ENCODE data around the gene IPO9.
A peak's percentile ranks its signal among the peaks of the same experiment; 100 is the strongest.

The IPO9 gene

DNA sequence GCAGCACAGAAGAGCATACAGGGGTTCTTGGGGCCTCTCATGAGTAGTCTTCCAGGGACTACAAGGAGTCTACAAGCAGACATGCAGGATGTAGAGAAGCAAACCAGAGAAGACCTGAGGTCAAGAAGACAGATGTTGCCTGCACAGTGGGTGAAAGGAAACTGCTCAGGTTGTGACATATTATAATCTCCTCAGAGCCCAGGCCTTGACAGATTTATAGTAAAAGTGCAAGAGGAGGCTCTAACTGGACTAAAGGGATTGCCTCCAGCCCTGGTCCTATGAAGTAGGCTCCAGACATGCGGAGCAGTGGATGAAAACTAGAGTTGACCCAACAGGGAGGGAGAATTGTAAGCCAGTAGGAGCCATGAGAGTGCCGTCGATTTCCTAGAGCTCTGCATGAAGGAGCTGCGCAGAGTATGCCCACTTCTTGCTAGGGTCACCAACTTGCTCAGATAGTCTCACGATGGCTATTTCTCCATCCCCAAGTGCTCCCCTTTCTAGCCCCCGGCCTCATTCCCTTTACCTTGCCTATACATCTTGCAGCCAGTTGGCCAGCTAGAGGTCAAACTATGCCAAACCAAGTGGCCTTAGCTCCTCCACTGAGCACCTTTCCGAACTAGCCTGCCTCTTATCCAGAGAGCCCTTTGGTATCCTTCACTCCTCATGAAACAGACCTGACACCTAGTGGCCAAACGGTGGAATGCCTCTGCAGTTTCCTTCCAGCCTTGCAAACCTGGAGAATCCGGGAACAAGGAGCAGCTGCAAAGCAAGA is 36.2 kb upstream of the IPO9 start:
- H3K4me3 Mint-ChIP-seq, result no peak overlapping the region
- H3K27ac Mint-ChIP-seq, result no peak overlapping the region

DNA sequence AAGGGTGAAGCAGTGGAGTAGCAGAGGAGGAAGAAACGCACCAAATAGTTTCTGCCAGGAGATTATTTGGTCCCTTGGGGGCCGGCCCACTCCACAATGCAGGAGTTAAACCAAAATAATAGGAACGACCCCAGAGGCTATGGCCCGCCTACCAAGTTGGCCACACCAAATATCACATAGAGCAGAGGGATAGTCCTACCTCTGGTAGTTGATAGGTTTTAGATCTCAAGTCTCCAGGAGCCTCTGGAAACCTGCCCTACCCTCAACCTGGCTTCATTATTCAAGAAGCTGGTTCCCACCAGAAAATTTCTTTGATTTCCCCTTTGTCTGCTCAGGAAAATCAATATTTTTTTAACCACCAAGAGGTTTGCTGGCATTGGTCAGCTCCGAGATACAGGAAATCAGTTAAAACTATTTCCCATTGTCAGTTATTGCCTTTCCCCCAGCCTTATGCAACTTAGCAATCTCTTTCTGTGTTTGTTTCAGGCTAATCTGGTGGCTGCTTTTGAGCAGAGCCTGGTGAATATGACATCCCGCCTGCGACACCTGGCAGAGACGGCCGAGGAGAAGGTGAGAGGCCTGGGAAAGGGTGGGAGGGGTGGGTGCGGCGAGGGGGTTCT is 35.5 kb upstream of the IPO9 start:
- Mint-ChIP-seq H3K27me3 (ENCODE audit: low read depth) (peaks cover 5% of the 10 kb centered on the region), H3K4me3 (no peak overlapping the region), H3K4me1 (ENCODE audit: low read depth) (peaks cover 6% of the 10 kb centered on the region), H3K36me3 (ENCODE audit: low read depth) (no peaks in the 10 kb centered on the region), H3K9me3 (no peaks in the 10 kb centered on the region), H3K27ac (no peak overlapping the region)
- DNase-seq (ENCODE audit: low spot score), result no peak

More for the DNA sequence above, 36.2 kb upstream of the IPO9 start:
- Mint-ChIP-seq H3K4me1 (ENCODE audit: low read depth) (peaks cover 6% of the 10 kb centered on the region), H3K27me3 (ENCODE audit: low read depth) (peaks cover 3% of the 10 kb centered on the region), H3K9me3 (no peaks in the 10 kb centered on the region), H3K36me3 (ENCODE audit: low read depth) (no peaks in the 10 kb centered on the region)
- DNase-seq (ENCODE audit: low spot score), result peak; percentile 17

DNA sequence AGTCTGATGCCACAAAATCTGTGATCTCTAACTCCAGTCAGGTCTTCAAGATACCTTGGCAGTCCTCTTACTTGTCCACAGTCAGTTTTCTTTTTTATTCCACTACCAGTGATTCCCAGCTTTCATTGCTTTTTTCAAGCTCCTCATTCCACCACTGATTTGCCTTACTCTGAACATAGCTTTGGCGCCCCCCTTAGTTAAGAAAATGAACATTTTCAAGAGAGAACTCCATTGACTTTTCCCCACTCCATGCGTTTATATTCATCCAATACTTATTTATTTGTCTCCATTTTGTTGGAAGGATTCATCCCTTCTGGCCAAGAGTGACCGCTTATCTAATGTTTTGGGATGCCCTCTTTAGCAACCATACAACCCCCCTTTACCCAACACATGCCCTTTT is 33.9 kb upstream of the IPO9 start:
- peaks cover 5% of the 10 kb centered on the region for H3K27me3 Mint-ChIP-seq (ENCODE audit: low read depth)
- no peaks in the 10 kb centered on the region for H3K9me3 Mint-ChIP-seq
- no peaks in the 10 kb centered on the region for H3K36me3 Mint-ChIP-seq (ENCODE audit: low read depth)
- DNase-seq (ENCODE audit: low spot score), result no peak
- peaks cover 6% of the 10 kb centered on the region for H3K4me1 Mint-ChIP-seq (ENCODE audit: low read depth)
- H3K4me3 Mint-ChIP-seq, result no peak overlapping the region
- H3K27ac Mint-ChIP-seq, result no peak overlapping the region

DNA sequence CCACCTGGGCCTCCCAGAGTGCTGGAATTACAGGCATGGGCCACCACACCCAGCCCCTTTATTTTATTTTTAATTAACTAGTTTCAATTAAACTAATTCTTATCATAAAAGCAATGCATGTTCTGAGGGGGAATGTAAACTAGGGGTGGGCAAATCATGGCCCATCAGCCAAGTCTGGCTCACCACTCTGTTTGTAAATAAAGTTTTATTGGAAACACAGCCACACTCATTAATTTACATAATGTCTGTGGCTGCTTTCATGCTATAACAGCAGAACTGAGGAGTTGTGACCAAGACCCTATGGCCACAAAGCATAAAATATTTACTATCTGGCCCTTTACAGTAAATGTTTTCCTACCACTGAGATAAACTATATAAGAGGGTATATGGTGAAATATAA is 28.7 kb upstream of the IPO9 start:
- Mint-ChIP-seq H3K27me3 (ENCODE audit: low read depth) (peaks cover 5% of the 10 kb centered on the region), H3K27ac (no peak overlapping the region), H3K9me3 (no peaks in the 10 kb centered on the region), H3K4me1 (ENCODE audit: low read depth) (no peaks in the 10 kb centered on the region), H3K4me3 (no peak overlapping the region), H3K36me3 (ENCODE audit: low read depth) (no peaks in the 10 kb centered on the region)
- DNase-seq (ENCODE audit: low spot score), result no peak

DNA sequence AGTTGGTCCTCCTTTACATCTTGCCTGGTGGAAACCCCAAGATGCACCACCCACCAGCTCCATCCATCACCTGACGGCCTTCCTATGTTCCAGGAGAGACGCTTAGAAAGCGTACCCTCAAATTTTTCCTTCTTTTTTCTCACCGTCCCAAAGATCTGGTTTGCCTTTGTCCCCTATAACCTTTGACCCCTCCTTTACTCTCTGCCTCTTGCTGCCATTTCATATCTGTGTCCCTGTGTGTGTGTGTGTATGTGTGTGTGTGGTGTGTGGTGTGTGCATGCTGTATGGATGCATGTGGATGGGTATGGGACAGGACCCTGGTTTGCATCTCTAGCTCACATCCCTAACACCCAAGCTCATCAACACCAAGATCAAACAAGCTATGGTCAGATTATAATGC is 22.2 kb upstream of the IPO9 start:
- H3K4me3 Mint-ChIP-seq, result no peak overlapping the region
- no peak for DNase-seq (ENCODE audit: low spot score)
- H3K27me3 Mint-ChIP-seq (ENCODE audit: low read depth), result no peaks in the 10 kb centered on the region
- H3K36me3 Mint-ChIP-seq (ENCODE audit: low read depth), result no peaks in the 10 kb centered on the region
- no peaks in the 10 kb centered on the region for H3K4me1 Mint-ChIP-seq (ENCODE audit: low read depth)
- H3K9me3 Mint-ChIP-seq, result no peaks in the 10 kb centered on the region
- no peak overlapping the region for H3K27ac Mint-ChIP-seq

DNA sequence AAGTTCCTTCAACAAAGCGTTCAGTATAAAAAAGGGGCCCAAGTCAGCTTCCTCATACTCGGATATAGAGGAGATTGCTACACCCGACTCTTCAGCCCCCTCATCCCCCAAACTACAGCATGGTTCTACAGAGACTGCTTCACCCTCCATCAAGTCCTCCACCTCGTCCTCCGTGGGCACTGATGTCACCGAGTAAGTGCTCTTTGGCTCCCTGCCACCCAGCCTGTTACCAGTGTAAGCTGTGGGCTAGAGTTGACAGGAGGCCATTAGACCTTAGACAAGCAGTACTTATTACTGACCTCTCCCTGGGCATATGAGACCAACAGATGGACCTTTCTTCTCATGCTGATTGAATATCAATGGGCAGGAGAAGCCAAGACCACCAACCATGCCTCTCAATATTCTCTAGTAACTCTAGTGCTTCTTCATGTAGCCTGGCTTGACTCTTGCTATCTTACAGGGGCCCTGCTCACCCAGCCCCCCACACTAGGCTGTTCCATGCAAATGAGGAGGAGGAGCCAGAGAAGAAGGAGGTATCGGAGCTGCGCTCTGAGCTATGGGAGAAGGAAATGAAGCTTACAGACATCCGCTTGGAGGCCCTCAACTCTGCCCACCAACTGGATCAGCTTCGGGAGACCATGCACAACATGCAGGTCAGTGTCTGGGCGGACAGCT is 20.9 kb upstream of the IPO9 start:
- no peaks in the 10 kb centered on the region for H3K9me3 Mint-ChIP-seq
- no peak overlapping the region for H3K27ac Mint-ChIP-seq
- no peak overlapping the region for H3K4me3 Mint-ChIP-seq
- no peaks in the 10 kb centered on the region for H3K27me3 Mint-ChIP-seq (ENCODE audit: low read depth)
- no peaks in the 10 kb centered on the region for H3K36me3 Mint-ChIP-seq (ENCODE audit: low read depth)
- DNase-seq (ENCODE audit: low spot score), result no peak
- H3K4me1 Mint-ChIP-seq (ENCODE audit: low read depth), result no peaks in the 10 kb centered on the region

DNA sequence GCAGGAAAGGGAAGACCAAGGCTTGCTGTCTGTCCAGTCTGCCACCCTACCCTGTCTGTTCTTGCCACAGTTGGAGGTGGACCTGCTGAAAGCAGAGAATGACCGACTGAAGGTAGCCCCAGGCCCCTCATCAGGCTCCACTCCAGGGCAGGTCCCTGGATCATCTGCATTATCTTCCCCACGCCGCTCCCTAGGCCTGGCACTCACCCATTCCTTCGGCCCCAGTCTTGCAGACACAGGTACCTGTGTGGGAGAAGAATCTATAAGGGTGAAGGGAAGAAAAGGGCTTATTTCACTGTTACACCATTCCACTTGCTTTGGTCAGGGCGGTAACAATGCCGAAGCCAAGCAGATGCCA is 20.3 kb upstream of the IPO9 start:
- Mint-ChIP-seq H3K27me3 (ENCODE audit: low read depth) (no peaks in the 10 kb centered on the region), H3K4me3 (no peak overlapping the region), H3K36me3 (ENCODE audit: low read depth) (no peaks in the 10 kb centered on the region), H3K27ac (no peak overlapping the region), H3K4me1 (ENCODE audit: low read depth) (no peaks in the 10 kb centered on the region), H3K9me3 (no peaks in the 10 kb centered on the region)
- DNase-seq (ENCODE audit: low spot score), result no peak

DNA sequence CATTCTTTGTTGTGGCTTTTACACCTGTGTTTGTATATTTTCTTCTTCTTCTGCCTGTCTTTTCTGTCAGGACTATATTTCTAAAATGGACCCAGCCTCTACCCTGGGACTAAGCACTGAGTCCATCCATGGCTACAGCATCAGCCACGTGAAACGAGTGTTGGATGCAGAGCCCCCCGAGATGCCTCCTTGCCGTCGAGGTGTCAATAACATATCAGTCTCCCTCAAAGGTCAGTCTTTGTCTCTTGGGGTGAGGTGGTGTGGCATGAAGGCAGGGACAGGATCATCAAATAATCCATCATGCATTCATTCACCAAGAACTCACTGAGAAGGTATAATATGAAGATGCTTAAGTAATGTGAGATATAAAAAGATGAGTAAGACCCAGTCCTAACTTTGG is 19.1 kb upstream of the IPO9 start:
- Mint-ChIP-seq H3K4me3 (no peak overlapping the region), H3K9me3 (no peaks in the 10 kb centered on the region), H3K27me3 (ENCODE audit: low read depth) (no peaks in the 10 kb centered on the region), H3K27ac (no peak overlapping the region), H3K4me1 (ENCODE audit: low read depth) (no peaks in the 10 kb centered on the region), H3K36me3 (ENCODE audit: low read depth) (no peaks in the 10 kb centered on the region)
- no peak for DNase-seq (ENCODE audit: low spot score)

DNA sequence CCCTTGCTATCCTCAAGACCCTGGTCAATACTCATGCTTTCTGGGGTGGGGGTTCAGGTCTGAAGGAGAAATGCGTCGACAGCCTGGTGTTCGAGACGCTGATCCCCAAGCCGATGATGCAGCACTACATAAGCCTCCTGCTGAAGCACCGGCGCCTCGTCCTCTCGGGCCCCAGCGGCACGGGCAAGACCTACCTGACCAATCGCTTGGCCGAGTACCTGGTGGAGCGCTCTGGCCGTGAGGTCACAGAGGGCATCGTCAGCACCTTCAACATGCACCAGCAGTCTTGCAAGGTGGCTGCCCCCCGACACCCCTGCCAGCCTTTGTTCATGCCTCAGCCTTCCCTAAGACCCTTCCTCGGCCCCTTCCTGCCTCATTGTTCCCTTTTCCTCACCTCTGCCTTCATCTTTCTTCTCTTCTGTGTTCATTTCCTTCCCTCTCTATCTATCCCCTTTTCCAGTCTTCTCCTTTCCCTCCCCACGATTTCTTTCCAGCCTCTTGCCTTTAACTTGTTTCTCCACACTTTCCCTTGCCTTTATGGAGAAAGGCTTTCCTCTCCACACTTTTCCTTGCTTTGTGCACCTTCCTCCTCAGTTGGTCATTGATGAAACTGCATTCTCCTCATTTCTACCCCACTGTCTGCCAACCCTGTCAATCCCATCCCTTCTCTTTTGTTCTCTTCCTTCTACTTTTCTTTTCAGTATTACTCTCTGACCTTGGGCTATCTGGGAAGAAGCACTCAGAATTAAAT is 18.3 kb upstream of the IPO9 start:
- Mint-ChIP-seq H3K27ac (no peak overlapping the region), H3K27me3 (ENCODE audit: low read depth) (no peaks in the 10 kb centered on the region), H3K4me1 (ENCODE audit: low read depth) (no peaks in the 10 kb centered on the region), H3K36me3 (ENCODE audit: low read depth) (no peaks in the 10 kb centered on the region), H3K4me3 (no peak overlapping the region), H3K9me3 (no peaks in the 10 kb centered on the region)
- DNase-seq (ENCODE audit: low spot score), result no peak

DNA sequence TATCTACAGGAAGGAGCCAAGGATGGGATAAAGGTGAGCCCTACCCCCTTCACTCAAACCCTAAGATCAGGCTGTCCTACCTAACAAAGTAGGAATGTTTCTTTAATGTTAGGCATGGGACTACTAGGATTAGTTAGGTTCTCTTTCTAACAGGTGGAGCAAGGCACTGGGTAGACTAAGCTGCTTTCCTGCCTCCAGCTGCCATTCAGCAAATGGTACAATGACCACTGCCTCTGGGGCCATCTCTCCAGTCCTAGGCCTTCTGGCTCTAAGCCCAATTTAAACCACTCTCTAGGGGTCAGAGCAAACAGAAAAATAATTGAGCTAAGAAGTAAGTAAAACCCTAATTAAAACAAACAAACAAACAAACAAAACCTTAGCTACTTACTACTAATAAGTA is 15.7 kb upstream of the IPO9 start:
- H3K4me1 Mint-ChIP-seq (ENCODE audit: low read depth), result no peaks in the 10 kb centered on the region
- no peaks in the 10 kb centered on the region for H3K36me3 Mint-ChIP-seq (ENCODE audit: low read depth)
- DNase-seq (ENCODE audit: low spot score), result no peak
- H3K9me3 Mint-ChIP-seq, result no peaks in the 10 kb centered on the region
- H3K27ac Mint-ChIP-seq, result no peak overlapping the region
- no peaks in the 10 kb centered on the region for H3K27me3 Mint-ChIP-seq (ENCODE audit: low read depth)
- H3K4me3 Mint-ChIP-seq, result no peak overlapping the region

DNA sequence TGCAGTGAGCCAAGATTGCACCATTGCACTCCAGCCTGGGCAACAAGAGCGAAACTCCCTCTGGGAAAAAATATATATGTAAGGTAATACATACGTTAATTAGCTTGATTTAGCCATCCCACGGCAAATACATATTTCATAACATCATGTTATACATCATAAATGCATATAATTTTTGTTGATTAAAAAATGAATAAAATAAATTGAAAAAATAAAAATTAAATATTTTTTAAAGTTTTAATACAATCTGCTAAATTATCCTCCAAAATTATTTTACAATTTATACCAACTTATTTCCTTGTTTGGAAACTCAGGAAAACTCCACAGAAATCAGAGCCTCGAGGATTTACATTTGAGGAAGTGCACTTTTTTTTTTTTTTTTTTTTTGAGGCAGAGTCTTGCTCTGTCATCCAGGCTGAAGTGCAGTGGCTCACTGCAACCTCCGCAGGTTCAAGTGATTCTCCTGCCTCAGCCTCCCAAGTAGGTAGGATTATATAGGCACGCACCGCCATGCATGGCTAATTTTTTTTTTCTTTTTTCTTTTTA is 12.6 kb upstream of the IPO9 start:
- Mint-ChIP-seq H3K4me1 (ENCODE audit: low read depth) (no peaks in the 10 kb centered on the region), H3K4me3 (no peak overlapping the region), H3K27ac (no peak overlapping the region), H3K27me3 (ENCODE audit: low read depth) (no peaks in the 10 kb centered on the region), H3K36me3 (ENCODE audit: low read depth) (no peaks in the 10 kb centered on the region), H3K9me3 (no peaks in the 10 kb centered on the region)
- no peak for DNase-seq (ENCODE audit: low spot score)

DNA sequence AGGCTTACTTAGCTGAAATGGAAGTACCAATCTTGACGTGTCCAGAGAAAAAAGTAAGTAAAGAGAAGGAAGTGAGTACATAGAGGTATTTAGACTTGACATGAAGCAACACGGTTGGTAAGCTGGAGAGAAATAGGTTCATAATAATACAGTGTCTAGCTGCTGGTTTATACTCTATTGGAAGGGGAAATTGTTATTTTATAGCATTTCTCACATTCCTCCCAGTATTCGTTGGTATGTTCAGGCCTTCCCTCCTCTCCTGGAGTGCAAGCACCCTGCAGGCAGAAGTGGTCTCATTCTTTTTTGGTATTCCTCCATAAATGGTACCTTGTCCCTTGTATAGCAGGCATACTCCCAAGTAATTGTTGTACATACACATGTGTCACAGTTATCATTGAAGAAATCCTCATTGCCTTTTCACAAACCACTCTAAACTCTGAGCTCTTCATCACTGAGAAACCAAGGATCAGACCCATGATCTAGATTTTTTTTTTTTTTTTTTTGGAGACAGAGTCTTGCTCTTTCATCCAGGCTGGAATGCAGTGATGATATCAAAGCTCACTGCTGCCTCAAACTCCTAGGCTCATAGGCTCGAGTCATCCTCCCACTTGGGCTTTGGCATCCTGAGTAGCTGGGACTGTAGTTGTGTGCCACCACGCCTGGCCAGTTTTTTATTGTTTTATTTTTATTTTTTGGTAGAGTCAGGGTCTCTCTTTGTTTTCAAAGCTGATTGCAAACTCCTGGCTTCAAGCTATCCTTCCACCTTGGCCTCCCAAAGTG is 9.8 kb upstream of the IPO9 start:
- no peaks in the 10 kb centered on the region for H3K4me1 Mint-ChIP-seq (ENCODE audit: low read depth)
- no peak overlapping the region for H3K27ac Mint-ChIP-seq
- no peak overlapping the region for H3K4me3 Mint-ChIP-seq
- H3K9me3 Mint-ChIP-seq, result no peaks in the 10 kb centered on the region
- no peaks in the 10 kb centered on the region for H3K27me3 Mint-ChIP-seq (ENCODE audit: low read depth)
- DNase-seq (ENCODE audit: low spot score), result no peak
- no peaks in the 10 kb centered on the region for H3K36me3 Mint-ChIP-seq (ENCODE audit: low read depth)

DNA sequence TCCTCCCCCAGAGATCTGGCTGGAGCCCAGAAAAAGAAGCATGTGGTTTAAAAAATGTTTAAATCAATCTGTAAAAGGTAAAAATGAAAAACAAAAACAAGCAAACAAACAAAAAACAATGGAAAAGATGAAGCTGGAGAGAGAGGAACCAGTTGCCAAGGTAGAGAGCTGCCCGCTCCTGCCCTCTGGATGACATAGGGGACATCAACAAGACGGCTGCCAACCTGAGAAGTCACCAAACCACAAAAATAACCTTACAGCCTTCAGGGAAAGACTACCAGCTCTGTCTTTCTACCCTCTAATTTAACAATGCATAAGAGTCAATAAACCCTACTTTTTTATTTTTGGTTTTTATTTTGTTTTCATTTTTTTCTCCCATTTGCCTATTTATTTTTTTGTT is 8.5 kb upstream of the IPO9 start:
- Mint-ChIP-seq H3K4me3 (no peak overlapping the region), H3K27ac (no peak overlapping the region), H3K4me1 (ENCODE audit: low read depth) (no peaks in the 10 kb centered on the region), H3K9me3 (no peaks in the 10 kb centered on the region), H3K27me3 (ENCODE audit: low read depth) (no peaks in the 10 kb centered on the region), H3K36me3 (ENCODE audit: low read depth) (no peaks in the 10 kb centered on the region)
- no peak for DNase-seq (ENCODE audit: low spot score)

Measured in T-helper 2 cell treated with Interferon-gamma antibody and Interleukin-4, amounts not matched to agents 5 μg/mL and 100 μg/mL, for 36 hours (primary cell).